ENCODE results near the gene WBP4. TPM values are rescaled to one million over a fixed set of nuclear protein-coding genes. Genes with fewer than 3 reads are reported as not detected.

The WBP4 gene
- total and polyA plus RNA-seq, 2 of the 13 experiments (the other 11 are each of a cell fraction or from before 2014, with no cell fraction given) = 6.7 to 11.7 TPM

DNA sequence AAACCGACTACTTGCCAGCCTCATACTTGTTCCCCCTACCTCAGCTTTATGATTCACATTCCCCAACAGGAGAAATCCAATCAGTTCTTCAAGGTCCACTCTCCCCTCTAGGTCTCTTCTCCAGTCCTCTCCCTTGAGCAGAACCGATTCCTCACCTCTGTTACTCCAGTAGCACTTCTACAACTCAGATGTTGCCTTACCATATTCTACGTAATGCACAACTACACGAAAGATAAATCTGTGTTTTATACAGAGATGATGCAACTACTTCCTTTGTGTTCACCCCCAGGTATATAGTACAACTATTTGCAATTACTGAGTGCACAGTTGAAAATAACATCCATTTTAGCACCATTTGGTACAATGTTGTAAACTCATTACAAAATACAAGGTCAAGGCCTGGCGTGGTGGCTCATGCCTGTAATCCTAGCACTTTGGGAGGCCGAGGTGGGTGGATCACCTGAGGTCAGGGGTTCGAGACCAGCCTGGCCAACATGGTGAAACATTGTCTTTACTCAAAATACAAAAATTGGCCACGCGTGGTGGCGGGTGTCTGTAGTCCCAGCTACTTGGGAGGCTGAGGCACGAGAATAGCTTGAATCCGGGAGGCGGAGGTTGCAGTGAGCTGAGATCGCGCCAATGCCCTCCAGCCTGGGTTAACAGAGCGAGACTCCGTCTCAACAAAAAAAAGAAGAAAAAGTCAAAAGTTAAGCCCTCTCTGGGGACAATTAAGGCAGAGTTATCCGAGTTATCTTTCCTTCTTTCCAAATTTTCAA, 2.8 kb upstream of the WBP4 start (continued):
- TF ChIP-seq, protein P1, sequence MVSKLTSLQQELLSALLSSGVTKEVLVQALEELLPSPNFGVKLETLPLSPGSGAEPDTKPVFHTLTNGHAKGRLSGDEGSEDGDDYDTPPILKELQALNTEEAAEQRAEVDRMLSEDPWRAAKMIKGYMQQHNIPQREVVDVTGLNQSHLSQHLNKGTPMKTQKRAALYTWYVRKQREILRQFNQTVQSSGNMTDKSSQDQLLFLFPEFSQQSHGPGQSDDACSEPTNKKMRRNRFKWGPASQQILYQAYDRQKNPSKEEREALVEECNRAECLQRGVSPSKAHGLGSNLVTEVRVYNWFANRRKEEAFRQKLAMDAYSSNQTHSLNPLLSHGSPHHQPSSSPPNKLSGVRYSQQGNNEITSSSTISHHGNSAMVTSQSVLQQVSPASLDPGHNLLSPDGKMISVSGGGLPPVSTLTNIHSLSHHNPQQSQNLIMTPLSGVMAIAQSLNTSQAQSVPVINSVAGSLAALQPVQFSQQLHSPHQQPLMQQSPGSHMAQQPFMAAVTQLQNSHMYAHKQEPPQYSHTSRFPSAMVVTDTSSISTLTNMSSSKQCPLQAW (CRISPR knock-in tag; IDR thresholded peaks at IDR 0.05) = 0 out of 2 replicates have a peak, but pooled peaks have one; percentile 13
- peak; percentile 57 for TF ChIP-seq ZMYM3 (CRISPR knock-in tag; IDR thresholded peaks at IDR 0.05)
- TF ChIP-seq HNRNPK (IDR thresholded peaks at IDR 0.05; ENCODE audit: low read depth, low read length, poor library complexity, severe bottlenecking) = no peak
- TF ChIP-seq ZNF567 (CRISPR knock-in tag; IDR thresholded peaks at IDR 0.05; ENCODE audit: borderline replicate concordance) = 0 out of 2 replicates have a peak, but pooled peaks have one; percentile 21
- TF ChIP-seq HMG20A (CRISPR knock-in tag; IDR thresholded peaks at IDR 0.05; ENCODE audit: borderline replicate concordance) = 0 out of 2 replicates have a peak, but pooled peaks have one; percentile 17
- TF ChIP-seq ZBTB38 (CRISPR knock-in tag; IDR thresholded peaks at IDR 0.05) = peak; percentile 68; the same call in 1 of the 2 replicates
- TF ChIP-seq GABPB1 (CRISPR knock-in tag; IDR thresholded peaks at IDR 0.05) = 0 out of 2 replicates have a peak, but pooled peaks have one; percentile 12
- TF ChIP-seq ZBTB7B (CRISPR knock-in tag; IDR thresholded peaks at IDR 0.05) = no peak
- no peak for TF ChIP-seq ZNF296 (CRISPR knock-in tag; conservative IDR thresholded peaks at IDR 0.05)

DNA sequence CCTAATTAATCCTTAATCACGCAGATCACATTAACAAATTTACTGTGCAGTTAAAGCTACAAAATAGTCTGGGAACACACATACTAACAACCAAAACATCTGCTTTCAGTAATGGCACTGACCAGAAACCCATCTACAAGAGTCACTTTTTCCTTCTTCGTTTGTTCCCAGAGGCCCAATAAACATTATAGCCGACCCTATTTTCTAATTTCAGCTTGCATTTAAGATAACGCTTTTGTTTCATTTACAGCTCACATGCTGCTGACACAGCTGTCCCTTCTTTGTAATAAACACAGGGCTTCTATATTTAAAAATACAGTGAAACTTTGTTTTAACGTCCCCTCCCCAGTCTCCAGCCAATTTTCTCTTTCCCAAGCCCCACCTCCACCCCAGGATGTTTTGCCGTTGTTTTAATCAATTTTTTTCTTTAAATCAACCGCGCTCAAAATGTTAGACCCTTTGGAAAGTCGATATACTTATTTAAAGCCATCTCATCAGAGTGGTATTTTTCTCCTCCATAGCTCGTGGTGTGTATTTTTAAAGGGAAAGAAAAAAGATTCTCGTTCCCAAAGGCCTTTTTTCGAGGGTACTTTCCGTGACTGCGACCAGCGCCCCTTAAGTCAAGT, 1.7 kb upstream of the WBP4 start:
- peaks cover 92% of the 10 kb centered on the region for H3K79me2 ChIP-seq (ENCODE audit: insufficient read depth, low read length)
- POLR2A ChIA-PET = interaction anchor here (0.6 to 2.7 kb wide), 14 partner anchors 9 to 593 kb away, joined by 3 to 35 read pairs (median 6); partner anchors contain the start of genes ELF1 and SLC25A15
- DNase-seq (ENCODE audit: low spot score) = no peak
- no peaks in the 10 kb centered on the region; a peak in 1 of 5 replicates for H3K27me3 ChIP-seq (ENCODE audit: control insufficient read depth in 1 of 2, insufficient read depth in 2 of 2, low read length in 2 of 2)
- BruUV-seq (replicated peaks) = no TSS peak
- WGBS (ENCODE audit: low lambda C conversion rate) = 1% methylated on average over 15 of the region's 15 CpGs
- FAIRE-seq = no peak
- peak overlapping the region; percentile 84 to 96 (median 90) for H3K4me3 ChIP-seq (replicated peaks in 1 of 3; ENCODE audit: insufficient read depth in 1 of 3, low read depth in 2 of 3, low read length in 3 of 3)
- no peak overlapping the region for H2AFZ ChIP-seq (ENCODE audit: low read length)
- intact Hi-C loops (cut with micrococcal nuclease; ENCODE audit: unreplicated experiment) (loop anchor here (2.0 to 5.0 kb wide), 5 partner anchors 42 to 272 kb away; partner anchors contain the start of genes ELF1, KBTBD6, NAA16 and SLC25A15), in situ Hi-C loops (cut with HindIII; ENCODE audit: extremely low pct_ligation_motif_present, low pct_unique_long_range_greater_than_20kb) (loop anchor here (10.0 kb wide), 2 partner anchors 85 to 135 kb away; partner anchors contain the start of gene KBTBD7)
- peaks cover 42% of the 10 kb centered on the region for H4K20me1 ChIP-seq (ENCODE audit: insufficient read depth, low read length)
- CTCF ChIA-PET (ENCODE audit: low intra/inter-chr PET ratio, low total read pairs) = no interaction called here
- peaks cover 68% of the 10 kb centered on the region for H3K4me1 ChIP-seq (ENCODE audit: insufficient read depth, low read length)
- H3K36me3 ChIP-seq (replicated peaks in 1 of 2; ENCODE audit: control insufficient read depth in 1 of 2, insufficient read depth in 2 of 2, low read length in 2 of 2) = no peaks in the 10 kb centered on the region
- no peaks in the 10 kb centered on the region for H3K9me3 ChIP-seq (ENCODE audit: low read length)
- peak overlapping the region; percentile 86 for H3K4me2 ChIP-seq (ENCODE audit: low read depth, low read length)
- no peak for ATAC-seq
- H3K27ac ChIP-seq (ENCODE audit: extremely low read length, insufficient read depth, low read length) = peak overlapping the region; percentile 98
- peak overlapping the region; percentile 93 for H3K9ac ChIP-seq (ENCODE audit: insufficient read depth, low read depth, low read length)
- TF ChIP-seq TBX3 (IDR thresholded peaks at IDR 0.05; ENCODE audit: borderline replicate concordance) (no peak), ZNF484 (CRISPR knock-in tag; IDR thresholded peaks at IDR 0.05; ENCODE audit: borderline replicate concordance, low read depth) (no peak), ZFAT (CRISPR knock-in tag; conservative IDR thresholded peaks at IDR 0.05) (no peak), TAF15 (IDR thresholded peaks at IDR 0.05; ENCODE audit: low read depth, low read length, poor library complexity, severe bottlenecking) (no peak), EHMT2 (IDR thresholded peaks at IDR 0.05; ENCODE audit: borderline replicate concordance, low read depth, low read length) (no peak), ZNF891 (CRISPR knock-in tag; IDR thresholded peaks at IDR 0.05) (no peak), ZNF629 (CRISPR knock-in tag; conservative IDR thresholded peaks at IDR 0.05) (no peak), NFYC (CRISPR knock-in tag; IDR thresholded peaks at IDR 0.05) (no peak), ZBTB20 (CRISPR knock-in tag; IDR thresholded peaks at IDR 0.05; ENCODE audit: borderline replicate concordance, low read depth) (no peak), RORA (CRISPR knock-in tag; IDR thresholded peaks at IDR 0.05) (no peak), AKAP8 (CRISPR knock-in tag; IDR thresholded peaks at IDR 0.05) (no peak)

Measured in HepG2 (cell line).